Mucosa of stomach (tissue), 1 donor: ENCODE data around the gene AMT.
A peak's percentile ranks its signal among the peaks of the same experiment; 100 is the strongest.
"Not testable (repeated sequence)": the region's sequence is repeated elsewhere in the genome, so short reads cannot be mapped to it uniquely, and the experiment has no call there.

ENCODE experiments used
- H3K27me3 ChIP-seq: one replicate; pipeline ENCODE4 v1.7.0; 2013; ENCODE audit warnings: mild to moderate bottlenecking, low read length; ENCODE audit not compliant: control insufficient read depth, insufficient read depth
- H3K36me3 ChIP-seq: one replicate; pipeline ENCODE4 v1.7.0; 2013; ENCODE audit warnings: low read length; ENCODE audit not compliant: control insufficient read depth, insufficient read depth
- H3K4me1 ChIP-seq: one replicate; pipeline ENCODE4 v1.7.0; 2013; ENCODE audit warnings: mild to moderate bottlenecking, low read length; ENCODE audit not compliant: control insufficient read depth, insufficient read depth
- H3K4me3 ChIP-seq: one replicate; pipeline ENCODE4 v1.7.0; 2013; ENCODE audit warnings: low read length
- H3K9ac ChIP-seq: one replicate; pipeline ENCODE4 v1.7.0; 2013; ENCODE audit warnings: mild to moderate bottlenecking, low read length, moderate library complexity
- H3K9me3 ChIP-seq: one replicate; pipeline ENCODE4 v1.7.0; 2013; ENCODE audit warnings: mild to moderate bottlenecking, low read length, moderate library complexity; ENCODE audit not compliant: control insufficient read depth
- donor health status: Pancreatic carcinoma.

AMT gene

DNA sequence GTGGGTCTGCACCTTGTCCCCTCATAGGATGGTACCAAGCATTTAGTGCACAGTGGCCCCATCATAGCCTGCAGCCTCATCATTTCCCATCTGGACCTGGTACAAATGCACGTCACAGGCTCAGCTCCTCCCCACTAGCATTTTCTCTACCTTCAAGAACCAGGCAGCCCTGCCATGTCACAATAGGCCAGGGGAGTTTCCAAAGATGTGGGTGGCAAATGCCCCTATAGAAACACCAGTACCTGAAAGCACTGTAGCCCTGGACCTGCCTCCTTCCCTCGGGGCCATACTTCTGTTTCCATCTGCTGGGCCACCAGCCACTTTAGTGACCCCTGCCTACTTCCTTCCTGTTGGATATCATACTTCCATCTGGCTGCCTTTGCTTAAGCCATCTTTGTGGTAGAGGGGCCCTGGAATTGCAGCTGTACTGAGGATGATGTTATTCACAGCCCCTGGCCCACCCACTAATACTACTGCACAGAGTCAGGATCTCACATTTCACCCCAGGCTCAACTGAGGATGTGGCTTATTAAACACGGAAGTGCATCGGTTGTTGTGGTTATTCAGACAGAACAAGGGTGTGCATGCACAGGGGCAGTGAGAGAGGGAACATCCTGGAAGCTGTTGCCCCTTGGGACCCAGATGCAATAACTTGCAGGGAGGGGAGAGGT is 6.2 kb downstream of the AMT start:
- no peaks in the 10 kb centered on the region for H3K27me3 ChIP-seq
- H3K4me3 ChIP-seq, result no peak overlapping the region
- H3K9ac ChIP-seq, result no peak overlapping the region
- H3K4me1 ChIP-seq, result peaks cover 18% of the 10 kb centered on the region
- peaks cover 11% of the 10 kb centered on the region for H3K36me3 ChIP-seq
- no peaks in the 10 kb centered on the region for H3K9me3 ChIP-seq

DNA sequence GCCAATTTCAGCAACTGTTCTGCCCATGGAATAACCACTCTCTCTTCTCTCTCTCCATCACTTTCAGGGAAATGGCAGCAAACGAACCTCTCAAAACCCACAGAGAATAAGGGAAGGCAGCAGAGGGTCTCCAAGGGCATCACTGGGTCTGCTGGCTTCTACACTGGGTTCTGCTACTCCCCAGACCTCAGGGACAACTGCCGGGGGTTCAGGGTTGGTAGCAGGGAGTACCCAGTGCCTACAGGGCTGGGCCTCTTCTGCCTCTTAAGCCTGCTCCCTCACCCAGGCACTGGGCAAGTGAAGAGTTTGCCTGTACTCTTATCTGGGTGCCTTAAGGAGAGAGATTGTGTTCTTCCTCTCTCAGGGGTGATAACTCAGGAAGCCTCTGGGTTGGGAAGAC is 7.5 kb downstream of the AMT start:
- peaks cover 24% of the 10 kb centered on the region for H3K4me1 ChIP-seq
- H3K4me3 ChIP-seq, result no peak overlapping the region
- H3K36me3 ChIP-seq, result peaks cover 11% of the 10 kb centered on the region

DNA sequence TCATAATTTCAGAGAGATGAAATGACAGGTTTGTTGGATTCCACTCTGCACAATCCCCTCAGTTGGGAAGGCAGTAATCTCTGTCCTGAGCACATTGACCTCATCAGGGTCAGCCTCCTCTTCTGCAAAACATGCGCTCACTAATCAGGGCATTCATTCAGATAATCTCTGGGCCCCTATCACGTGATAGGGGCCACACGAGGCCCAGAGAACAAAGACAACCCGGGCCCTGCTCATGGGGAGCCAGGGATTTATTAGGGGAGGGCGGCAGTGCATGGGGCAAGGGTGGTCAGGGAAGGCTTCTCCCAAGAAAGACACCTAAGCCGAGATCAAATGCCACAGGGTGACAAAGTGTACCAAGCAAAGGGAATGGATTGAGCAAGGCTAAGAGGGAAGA is 8.9 kb downstream of the AMT start:
- Histone ChIP-seq H3K4me1 (peaks cover 25% of the 10 kb centered on the region), H3K27me3 (no peaks in the 10 kb centered on the region), H3K4me3 (peak overlapping the region; percentile 81), H3K9ac (peak overlapping the region; percentile 86), H3K9me3 (no peaks in the 10 kb centered on the region), H3K36me3 (peaks cover 11% of the 10 kb centered on the region)

More for the DNA sequence above, 7.5 kb downstream of the AMT start:
- H3K9me3 ChIP-seq, result no peaks in the 10 kb centered on the region
- H3K27me3 ChIP-seq, result no peaks in the 10 kb centered on the region
- H3K9ac ChIP-seq, result no peak overlapping the region

DNA sequence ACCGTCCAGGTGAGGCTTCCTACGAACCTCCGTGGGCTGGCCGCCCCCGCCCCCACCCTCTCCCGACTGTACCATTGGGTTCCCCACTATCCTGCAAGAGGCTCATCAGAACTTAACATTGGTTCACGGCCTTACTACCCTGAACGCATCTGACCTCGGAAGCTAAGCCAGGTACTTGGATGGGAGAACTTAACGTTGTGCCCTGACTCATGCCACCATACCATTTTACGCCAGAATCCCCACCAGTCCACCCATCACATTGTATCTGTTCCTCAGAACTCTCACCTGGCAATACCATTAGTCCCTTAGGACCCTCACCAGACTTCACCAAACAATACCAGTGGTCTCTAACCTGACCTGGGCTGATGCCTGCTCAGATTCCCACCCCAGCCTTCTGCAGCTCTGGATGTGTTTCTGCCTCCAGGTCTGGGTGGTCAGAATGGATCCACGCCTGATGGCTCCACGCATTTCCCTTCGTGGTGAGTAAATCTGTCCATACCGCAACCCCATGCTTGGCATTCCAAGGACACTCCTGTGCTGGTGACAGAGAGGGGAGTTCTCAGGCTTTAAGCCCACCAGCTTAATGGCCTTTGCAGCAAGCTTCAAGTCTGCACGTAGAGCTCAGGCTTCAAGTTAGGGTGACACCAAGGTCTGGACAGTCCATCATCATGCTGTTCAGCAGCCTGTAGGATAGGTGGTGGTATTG is 9.5 kb downstream of the AMT start:
- Histone ChIP-seq H3K4me1 (peaks cover 25% of the 10 kb centered on the region), H3K36me3 (peaks cover 11% of the 10 kb centered on the region), H3K27me3 (no peaks in the 10 kb centered on the region), H3K9ac (peak overlapping the region; percentile 86), H3K9me3 (no peaks in the 10 kb centered on the region), H3K4me3 (peak overlapping the region; percentile 81)

DNA sequence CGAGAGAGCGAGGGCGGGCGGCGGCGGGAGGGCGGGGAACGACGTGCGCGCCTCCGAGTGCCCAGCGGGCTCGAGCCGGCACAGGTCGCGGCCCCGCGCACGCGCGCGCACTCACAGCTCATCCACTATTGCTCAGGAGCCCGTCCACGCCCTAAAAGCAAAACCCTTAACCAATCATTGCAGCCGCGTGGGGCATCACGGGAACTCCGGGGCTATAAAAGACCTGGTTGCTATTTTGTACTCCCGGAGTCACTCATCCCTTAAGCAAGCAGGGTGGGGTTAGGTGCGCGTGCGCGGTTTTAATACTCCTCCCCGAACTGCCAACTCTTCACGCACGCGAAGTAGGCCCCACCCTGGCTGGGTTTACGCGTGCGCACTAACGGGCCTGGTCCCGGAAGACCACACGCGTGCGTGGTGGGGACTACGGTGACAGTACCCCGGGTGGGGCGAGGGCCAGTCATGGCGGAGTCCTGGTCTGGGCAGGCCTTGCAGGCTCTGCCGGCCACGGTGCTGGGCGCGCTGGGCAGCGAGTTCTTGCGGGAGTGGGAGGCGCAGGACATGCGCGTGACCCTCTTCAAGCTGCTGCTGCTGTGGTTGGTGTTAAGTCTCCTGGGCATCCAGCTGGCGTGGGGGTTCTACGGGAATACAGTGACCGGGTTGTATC is 10.2 kb downstream of the AMT start, which contains the start of the genes RHOA and TCTA:
TSS of gene RHOA (minus strand) at position 9 of the 664 bp plus-strand sequence. CDS start 36,387 bp downstream, outside the sequence.
TSS of gene TCTA (plus strand) at position 456 of the 664 bp plus-strand sequence. CDS start at position 460, 4 bp downstream.
- peak within 1 kb of the TSS; percentile 86 for H3K9ac ChIP-seq
- peaks cover 32% of the 10 kb centered on the region for H3K4me1 ChIP-seq

DNA sequence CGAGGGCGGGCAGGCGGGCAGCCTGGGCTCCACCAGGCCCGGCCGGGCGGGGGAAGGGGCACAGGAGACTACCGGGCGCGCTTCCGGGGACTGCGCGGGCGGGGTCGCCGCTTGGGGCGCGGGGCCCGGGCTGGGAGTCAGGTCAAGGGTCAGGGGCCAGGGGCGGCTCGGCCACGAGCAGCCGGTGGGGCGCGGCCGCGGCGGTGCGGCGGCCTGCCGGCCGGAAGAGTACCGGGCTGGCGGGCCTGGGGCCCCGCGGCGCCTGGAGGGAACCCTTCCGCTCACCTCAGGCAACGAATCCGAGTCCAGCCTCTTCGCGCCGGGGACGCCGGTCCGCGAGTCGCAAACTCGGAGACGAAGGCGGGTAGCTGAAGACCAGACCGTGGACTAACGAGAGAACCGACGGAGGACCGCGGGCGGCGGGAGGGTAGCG is 10.7 kb downstream of the AMT start:
- Histone ChIP-seq H3K9me3 (no peaks in the 10 kb centered on the region), H3K4me1 (peaks cover 38% of the 10 kb centered on the region), H3K4me3 (peak overlapping the region; percentile 46), H3K27me3 (no peaks in the 10 kb centered on the region), H3K36me3 (peaks cover 4% of the 10 kb centered on the region), H3K9ac (peak overlapping the region; percentile 61)

More for the DNA sequence above, 10.2 kb downstream of the AMT start, which contains the start of the genes RHOA and TCTA:
- Histone ChIP-seq H3K27me3 (no peaks in the 10 kb centered on the region), H3K36me3 (peaks cover 10% of the 10 kb centered on the region), H3K4me3 (peak within 1 kb of the TSS; percentile 81), H3K9me3 (no peaks in the 10 kb centered on the region)

DNA sequence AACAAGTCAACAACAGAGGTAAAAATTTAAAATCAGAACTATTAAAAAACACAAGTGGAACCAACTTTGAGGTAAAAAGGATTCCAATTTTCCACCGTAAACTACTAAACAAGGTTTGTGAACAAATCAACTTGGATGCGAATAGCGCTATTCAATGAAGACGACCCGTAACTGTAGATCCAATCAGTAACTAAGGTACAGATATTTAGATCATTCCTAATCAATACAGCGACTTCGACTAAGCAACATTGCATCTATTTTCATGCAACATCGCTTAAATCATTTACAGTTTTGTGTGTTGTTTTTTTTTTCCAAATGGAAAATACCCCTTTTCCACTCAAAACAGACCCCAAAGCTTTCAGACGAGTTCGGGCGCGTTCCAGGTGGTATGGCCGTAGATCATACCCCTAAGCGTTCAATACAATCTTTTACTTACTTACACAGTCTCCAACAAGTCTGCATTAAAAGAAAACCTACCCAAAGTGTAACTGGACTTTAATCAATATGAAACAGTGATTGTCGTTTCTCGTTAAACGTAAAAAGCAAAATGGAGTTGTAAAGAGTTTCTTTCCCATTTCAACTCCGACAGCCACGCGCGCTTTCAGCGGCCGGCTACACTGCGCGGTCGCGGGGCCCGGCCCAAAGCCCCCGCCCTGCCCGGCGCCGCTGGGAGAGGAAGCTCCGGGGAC is 11.3 kb downstream of the AMT start:
- no peaks in the 10 kb centered on the region for H3K27me3 ChIP-seq
- peak overlapping the region; percentile 46 for H3K4me3 ChIP-seq
- peak overlapping the region; percentile 61 for H3K9ac ChIP-seq
- no peaks in the 10 kb centered on the region for H3K9me3 ChIP-seq
- no peaks in the 10 kb centered on the region for H3K36me3 ChIP-seq
- peaks cover 39% of the 10 kb centered on the region for H3K4me1 ChIP-seq

DNA sequence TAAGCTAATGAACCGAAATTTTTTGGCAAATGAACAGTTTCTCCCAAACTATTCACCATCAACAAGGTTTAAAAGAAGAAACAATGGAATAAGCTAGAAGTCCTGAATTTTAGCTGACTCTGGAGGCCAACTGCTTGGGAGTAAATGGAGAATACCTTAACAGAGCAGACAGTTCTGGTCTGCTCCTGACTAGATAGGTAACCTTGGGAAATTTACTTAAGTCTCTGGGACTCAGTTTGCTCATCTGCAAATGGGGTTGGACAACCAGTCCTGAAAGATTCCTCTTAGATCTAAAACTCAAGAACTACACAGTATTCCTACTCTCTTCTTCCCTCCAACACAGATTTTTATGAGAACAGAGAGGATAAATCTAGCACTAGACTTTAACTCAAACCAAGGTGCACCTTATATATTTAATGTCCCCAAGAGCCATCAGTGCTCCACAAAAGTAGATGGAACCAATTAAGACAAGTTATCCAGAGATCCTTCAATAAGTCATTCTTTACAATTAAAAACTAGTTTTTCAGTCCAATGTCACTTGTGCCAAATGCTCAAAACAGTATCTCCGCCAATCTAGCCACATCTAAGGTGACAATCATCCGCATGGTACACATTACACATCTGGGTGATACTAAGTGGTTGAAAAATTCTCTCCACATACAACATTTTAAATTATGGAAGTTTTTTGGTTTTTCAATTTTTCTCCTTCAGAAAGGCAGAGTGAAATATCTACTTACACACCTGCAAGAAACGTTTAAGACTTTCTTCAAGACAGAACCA is 12.0 kb downstream of the AMT start:
- H3K4me1 ChIP-seq, result peaks cover 39% of the 10 kb centered on the region
- H3K36me3 ChIP-seq, result no peaks in the 10 kb centered on the region
- H3K27me3 ChIP-seq, result no peaks in the 10 kb centered on the region
- H3K4me3 ChIP-seq, result peak overlapping the region; percentile 46
- no peaks in the 10 kb centered on the region for H3K9me3 ChIP-seq
- H3K9ac ChIP-seq, result peak overlapping the region; percentile 61

DNA sequence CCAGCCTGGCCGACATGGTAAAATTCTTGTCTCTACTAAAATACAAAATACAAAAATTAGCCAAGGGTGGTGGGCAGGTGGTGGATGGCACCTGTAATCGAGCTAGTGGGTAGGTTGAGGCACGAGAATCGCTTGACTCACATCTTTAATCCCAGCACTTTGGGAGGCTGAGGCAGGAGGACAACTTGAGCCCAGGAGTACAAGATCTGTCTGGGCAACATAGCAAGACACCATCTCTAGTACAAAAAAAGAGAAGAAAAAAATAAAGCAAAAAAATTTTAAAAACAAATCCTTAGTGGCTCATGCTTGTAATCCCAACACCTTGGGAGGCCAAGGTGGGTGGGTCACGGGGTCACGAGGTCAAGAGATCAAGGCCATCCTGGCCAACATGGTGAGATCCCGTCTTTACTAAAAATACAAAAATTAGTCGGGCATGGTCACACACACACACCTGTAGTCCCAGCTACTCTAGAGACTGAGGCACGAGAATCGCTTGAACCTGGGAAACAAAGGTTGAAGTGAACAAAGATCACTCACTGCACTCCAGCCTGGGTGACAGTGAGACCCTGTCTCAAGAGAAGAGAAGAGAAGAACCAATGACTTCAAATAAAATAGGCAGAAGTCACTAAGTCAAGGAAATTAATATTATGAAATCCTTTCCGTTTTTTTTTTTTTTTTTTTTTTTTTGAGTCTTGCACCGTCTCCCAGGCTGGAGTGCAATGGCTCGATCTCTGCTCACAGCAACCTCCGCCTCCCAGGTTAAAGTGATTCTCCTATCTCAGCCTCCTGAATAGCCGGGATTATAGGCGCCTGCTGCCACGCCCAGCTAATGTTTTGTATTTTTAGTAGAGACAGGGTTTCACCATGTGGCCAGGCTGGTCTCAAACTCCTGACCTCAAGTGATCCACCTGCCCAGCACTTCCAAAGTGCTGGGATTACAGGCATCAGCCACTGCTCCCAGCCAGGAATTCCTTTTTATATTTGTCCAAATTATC is 15.4 kb downstream of the AMT start:
- Histone ChIP-seq H3K9me3 (no peaks in the 10 kb centered on the region), H3K4me1 (peaks cover 37% of the 10 kb centered on the region), H3K27me3 (no peaks in the 10 kb centered on the region), H3K4me3 (no peak overlapping the region), H3K36me3 (peaks cover under 1% of the 10 kb centered on the region), H3K9ac (no peak overlapping the region)

DNA sequence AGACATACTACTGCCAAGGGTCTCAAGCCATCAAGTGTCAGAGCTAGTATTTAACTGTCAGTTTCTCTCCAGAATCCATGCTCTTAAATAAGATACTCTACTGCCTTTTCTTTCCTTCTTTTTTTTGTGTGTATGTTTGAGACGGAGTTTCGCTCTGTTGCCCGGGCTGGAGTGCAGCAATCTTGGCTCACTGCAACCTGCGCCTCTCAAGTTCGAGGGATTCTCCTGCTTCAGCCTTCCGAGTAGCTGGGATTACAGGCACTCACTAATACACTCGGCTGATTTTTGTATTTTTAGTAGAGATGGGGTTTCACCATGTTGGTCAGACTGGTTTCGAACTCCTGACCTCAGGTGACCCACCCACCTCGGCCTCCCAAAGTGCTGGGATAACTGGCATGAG is 16.7 kb downstream of the AMT start:
- H3K4me3 ChIP-seq, H3K9ac ChIP-seq, H3K27me3 ChIP-seq, H3K36me3 ChIP-seq, H3K9me3 ChIP-seq: not testable (repeated sequence)
- peaks cover 37% of the 10 kb centered on the region for H3K4me1 ChIP-seq
